Measurements from ENCODE around the gene PSMD6.

Gene PSMD6

GRCh38 chr3:64039981-64040733, 16.9 kb upstream of the PSMD6 start:
- Histone ChIP-seq H3K27ac (ENCODE audit: low read length) (no peak overlapping the region), H3K36me3 (replicated peaks; ENCODE audit: low read depth, low read length) (no peaks in the 10 kb centered on the region), H3K79me2 (ENCODE audit: low read length) (no peaks in the 10 kb centered on the region), H2AFZ (ENCODE audit: low read depth, low read length) (no peak overlapping the region), H3K9ac (ENCODE audit: low read length) (no peak overlapping the region), H3K27me3 (ENCODE audit: low read depth, low read length) (peaks cover 32% of the 10 kb centered on the region), H3K4me3 (ENCODE audit: low read length) (no peak overlapping the region), H3K4me1 (ENCODE audit: low read length) (peaks cover 5% of the 10 kb centered on the region; the same call in 1 of the 2 replicates), H3K9me3 (ENCODE audit: insufficient read depth, low read length) (no peaks in the 10 kb centered on the region), H3K4me2 (ENCODE audit: low read length) (no peak overlapping the region), H4K20me1 (ENCODE audit: insufficient read depth, low read length) (no peaks in the 10 kb centered on the region)
- no peak for TF ChIP-seq EZH2phosphoT487 (IDR thresholded peaks at IDR 0.05; ENCODE audit: low read depth)
- no peak for TF ChIP-seq CTCF (IDR thresholded peaks at IDR 0.05; ENCODE audit: low read depth, low read length)

- TF ChIP-seq EZH2phosphoT487 (IDR thresholded peaks at IDR 0.05; ENCODE audit: low read depth): no peak
- TF ChIP-seq CTCF (IDR thresholded peaks at IDR 0.05; ENCODE audit: low read depth, low read length): no peak
- Histone ChIP-seq H3K9me3 (ENCODE audit: insufficient read depth, low read length) (no peaks in the 10 kb centered on the region), H3K36me3 (replicated peaks; ENCODE audit: low read depth, low read length) (no peaks in the 10 kb centered on the region), H3K4me3 (ENCODE audit: low read length) (no peak overlapping the region), H3K79me2 (ENCODE audit: low read length) (no peaks in the 10 kb centered on the region), H3K27me3 (ENCODE audit: low read depth, low read length) (peaks cover 36% of the 10 kb centered on the region), H4K20me1 (ENCODE audit: insufficient read depth, low read length) (no peaks in the 10 kb centered on the region), H3K4me2 (ENCODE audit: low read length) (no peak overlapping the region), H2AFZ (ENCODE audit: low read depth, low read length) (no peak overlapping the region), H3K27ac (ENCODE audit: low read length) (no peak overlapping the region), H3K9ac (ENCODE audit: low read length) (no peak overlapping the region), H3K4me1 (ENCODE audit: low read length) (peaks cover 5% of the 10 kb centered on the region; the same call in 1 of the 2 replicates)
Measured at GRCh38 chr3:64039332-64039731, 16.0 kb upstream of the PSMD6 start.

- Histone ChIP-seq H3K27me3 (ENCODE audit: low read depth, low read length) (peaks cover 31% of the 10 kb centered on the region), H3K79me2 (ENCODE audit: low read length) (no peaks in the 10 kb centered on the region), H2AFZ (ENCODE audit: low read depth, low read length) (no peak overlapping the region), H3K4me1 (ENCODE audit: low read length) (peaks cover 5% of the 10 kb centered on the region; the same call in 1 of the 2 replicates), H3K9me3 (ENCODE audit: insufficient read depth, low read length) (no peaks in the 10 kb centered on the region), H3K36me3 (replicated peaks; ENCODE audit: low read depth, low read length) (no peaks in the 10 kb centered on the region), H4K20me1 (ENCODE audit: insufficient read depth, low read length) (no peaks in the 10 kb centered on the region), H3K4me3 (ENCODE audit: low read length) (no peak overlapping the region), H3K9ac (ENCODE audit: low read length) (no peak overlapping the region), H3K4me2 (ENCODE audit: low read length) (no peak overlapping the region), H3K27ac (ENCODE audit: low read length) (no peak overlapping the region)
- TF ChIP-seq EZH2phosphoT487 (IDR thresholded peaks at IDR 0.05; ENCODE audit: low read depth) (no peak), CTCF (IDR thresholded peaks at IDR 0.05; ENCODE audit: low read depth, low read length) (no peak)
Measured at GRCh38 chr3:64038253-64038767, 15.0 kb upstream of the PSMD6 start.

- Histone ChIP-seq H2AFZ (ENCODE audit: low read depth, low read length) (no peak overlapping the region), H3K27ac (ENCODE audit: low read length) (no peak overlapping the region), H3K79me2 (ENCODE audit: low read length) (no peaks in the 10 kb centered on the region), H3K4me1 (ENCODE audit: low read length) (peaks cover 5% of the 10 kb centered on the region; the same call in 1 of the 2 replicates), H3K9me3 (ENCODE audit: insufficient read depth, low read length) (no peaks in the 10 kb centered on the region), H3K36me3 (replicated peaks; ENCODE audit: low read depth, low read length) (no peaks in the 10 kb centered on the region), H3K4me2 (ENCODE audit: low read length) (no peak overlapping the region), H3K9ac (ENCODE audit: low read length) (no peak overlapping the region), H4K20me1 (ENCODE audit: insufficient read depth, low read length) (no peaks in the 10 kb centered on the region), H3K4me3 (ENCODE audit: low read length) (no peak overlapping the region), H3K27me3 (ENCODE audit: low read depth, low read length) (peaks cover 26% of the 10 kb centered on the region)
- TF ChIP-seq CTCF (IDR thresholded peaks at IDR 0.05; ENCODE audit: low read depth, low read length): no peak
- TF ChIP-seq EZH2phosphoT487 (IDR thresholded peaks at IDR 0.05; ENCODE audit: low read depth): no peak
Measured at GRCh38 chr3:64037084-64037483, 13.8 kb upstream of the PSMD6 start.

Data from OCI-LY3 (cell line).